PFSK-1 (cell line): ENCODE results near the gene RHBDD1.

Experiments used
- FOXP2 ChIP-seq: optimal IDR thresholded peaks from 2 replicates; pipeline ENCODE3; 2011; ENCODE audit warnings: borderline replicate concordance, control low read depth, inconsistent platforms; ENCODE audit not compliant: insufficient read depth; ENCODE audit errors: extremely low read length, extremely low read depth
- POLR2AphosphoS5 ChIP-seq: IDR thresholded peaks from 2 replicates; pipeline ENCODE4 v1.6.1; 2012; ENCODE audit warnings: low read depth, mild to moderate bottlenecking, control low read depth, low read length, moderate library complexity
- SIN3A ChIP-seq: IDR thresholded peaks from 2 replicates; pipeline ENCODE4 v1.6.1; 2012; ENCODE audit warnings: mild to moderate bottlenecking, low read length, moderate library complexity, borderline replicate concordance; ENCODE audit not compliant: insufficient read depth
- TAF1 ChIP-seq: IDR thresholded peaks from 2 replicates; pipeline ENCODE4 v1.6.1; 2012; ENCODE audit warnings: low read length, control low read depth, borderline replicate concordance; ENCODE audit not compliant: insufficient read depth
- TF ChIP-seq, protein P1 (sequence below), 2 experiments: IDR thresholded peaks; 2 replicates each; pipeline versions ENCODE4 v1.6.1 to v1.8.0; 2011 to 2012; ENCODE audit warnings: low read depth in 2 of 2, low read length in 2 of 2, control low read depth in 1 of 2, inconsistent platforms in 1 of 2, mild to moderate bottlenecking in 1 of 2, moderate library complexity in 1 of 2; ENCODE audit not compliant: insufficient read depth in 1 of 2

The RHBDD1 gene

DNA sequence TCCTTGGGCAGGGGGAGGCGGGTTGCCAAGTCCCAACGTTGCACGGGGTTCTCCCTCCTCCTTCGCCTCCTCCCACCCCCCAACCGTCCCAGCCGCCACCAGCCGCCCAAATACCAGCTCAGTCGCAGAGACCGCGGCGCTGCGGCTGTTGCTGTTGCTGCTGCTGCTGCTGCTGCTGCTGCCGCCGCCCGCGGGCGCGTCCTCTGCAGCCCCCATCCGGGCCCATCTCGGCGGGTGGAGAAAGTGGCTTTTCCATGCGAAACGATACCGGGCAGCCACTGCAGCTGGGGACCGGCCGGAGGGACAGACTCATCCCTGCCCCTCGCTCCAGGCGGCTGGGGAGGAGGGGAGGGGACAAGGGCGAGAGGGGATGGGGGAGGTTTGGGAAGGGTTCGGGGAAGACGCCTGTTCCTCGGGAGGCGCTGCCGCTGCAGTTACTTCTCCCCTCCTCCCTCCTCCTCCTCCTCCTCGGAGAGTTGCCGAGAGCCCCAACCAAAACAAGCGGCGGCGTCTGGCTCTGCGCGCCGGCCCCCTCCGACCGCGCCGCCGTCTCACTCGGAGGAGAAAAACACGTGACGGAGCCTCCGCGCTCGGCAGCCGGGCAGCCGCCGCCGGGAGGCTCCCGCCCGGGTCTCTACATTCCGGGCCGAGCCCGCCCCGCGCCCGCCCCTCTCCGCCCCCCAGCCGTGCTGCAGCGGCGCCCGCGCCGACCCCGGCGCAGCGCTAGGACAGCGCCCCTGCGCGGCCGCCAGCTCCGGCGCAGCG, 36.5 kb upstream of the RHBDD1 start, which contains the start of gene IRS1:
IRS1 (minus strand) TSS at position 610 of the 765 bp plus-strand sequence. CDS start 1,082 bp downstream, outside the sequence.
- peak; percentile 12 for TF ChIP-seq FOXP2
- no peak for TF ChIP-seq TAF1
- TF ChIP-seq, protein P1, sequence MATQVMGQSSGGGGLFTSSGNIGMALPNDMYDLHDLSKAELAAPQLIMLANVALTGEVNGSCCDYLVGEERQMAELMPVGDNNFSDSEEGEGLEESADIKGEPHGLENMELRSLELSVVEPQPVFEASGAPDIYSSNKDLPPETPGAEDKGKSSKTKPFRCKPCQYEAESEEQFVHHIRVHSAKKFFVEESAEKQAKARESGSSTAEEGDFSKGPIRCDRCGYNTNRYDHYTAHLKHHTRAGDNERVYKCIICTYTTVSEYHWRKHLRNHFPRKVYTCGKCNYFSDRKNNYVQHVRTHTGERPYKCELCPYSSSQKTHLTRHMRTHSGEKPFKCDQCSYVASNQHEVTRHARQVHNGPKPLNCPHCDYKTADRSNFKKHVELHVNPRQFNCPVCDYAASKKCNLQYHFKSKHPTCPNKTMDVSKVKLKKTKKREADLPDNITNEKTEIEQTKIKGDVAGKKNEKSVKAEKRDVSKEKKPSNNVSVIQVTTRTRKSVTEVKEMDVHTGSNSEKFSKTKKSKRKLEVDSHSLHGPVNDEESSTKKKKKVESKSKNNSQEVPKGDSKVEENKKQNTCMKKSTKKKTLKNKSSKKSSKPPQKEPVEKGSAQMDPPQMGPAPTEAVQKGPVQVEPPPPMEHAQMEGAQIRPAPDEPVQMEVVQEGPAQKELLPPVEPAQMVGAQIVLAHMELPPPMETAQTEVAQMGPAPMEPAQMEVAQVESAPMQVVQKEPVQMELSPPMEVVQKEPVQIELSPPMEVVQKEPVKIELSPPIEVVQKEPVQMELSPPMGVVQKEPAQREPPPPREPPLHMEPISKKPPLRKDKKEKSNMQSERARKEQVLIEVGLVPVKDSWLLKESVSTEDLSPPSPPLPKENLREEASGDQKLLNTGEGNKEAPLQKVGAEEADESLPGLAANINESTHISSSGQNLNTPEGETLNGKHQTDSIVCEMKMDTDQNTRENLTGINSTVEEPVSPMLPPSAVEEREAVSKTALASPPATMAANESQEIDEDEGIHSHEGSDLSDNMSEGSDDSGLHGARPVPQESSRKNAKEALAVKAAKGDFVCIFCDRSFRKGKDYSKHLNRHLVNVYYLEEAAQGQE (IDR thresholded peaks at IDR 0.05; ENCODE audit: insufficient read depth in 1 of 2, low read depth in 2 of 2, low read length in 2 of 2), result no peak
- no peak for TF ChIP-seq SIN3A
- TF ChIP-seq POLR2AphosphoS5, result no peak

GRCh38 chr2:226799976-226800940, 35.6 kb upstream of the RHBDD1 start:
- TF ChIP-seq TAF1, result no peak
- TF ChIP-seq, protein P1 (IDR thresholded peaks at IDR 0.05; ENCODE audit: insufficient read depth in 1 of 2, low read depth in 2 of 2, low read length in 2 of 2), result no peak
- TF ChIP-seq SIN3A, result no peak
- TF ChIP-seq FOXP2, result peak; percentile 2
- TF ChIP-seq POLR2AphosphoS5, result no peak

GRCh38 chr2:226800941-226801784, 34.7 kb upstream of the RHBDD1 start:
- TF ChIP-seq, protein P1 (IDR thresholded peaks at IDR 0.05; ENCODE audit: insufficient read depth in 1 of 2, low read depth in 2 of 2, low read length in 2 of 2), result no peak
- TF ChIP-seq SIN3A, result no peak
- TF ChIP-seq POLR2AphosphoS5, result no peak
- no peak for TF ChIP-seq FOXP2

- TF ChIP-seq, protein P1 (IDR thresholded peaks at IDR 0.05; ENCODE audit: insufficient read depth in 1 of 2, low read depth in 2 of 2, low read length in 2 of 2), result no peak
- no peak for TF ChIP-seq TAF1
- TF ChIP-seq SIN3A, result no peak
- no peak for TF ChIP-seq FOXP2
- no peak for TF ChIP-seq POLR2AphosphoS5
These were observed 33.3 kb upstream of the RHBDD1 start for GRCh38 chr2:226802573-226802972.
